OCI-LY1 (cell line): ENCODE results near the gene TCP11.

Source experiments
- H2AFZ ChIP-seq: fragments of 200-600 bp; sonication (generic), shearing (Covaris generic); 2 replicates; pipeline ENCODE4 v1.6.0; 2014; ENCODE audit warnings: antibody characterized with exemption, mild to moderate bottlenecking, low read length
- H3F3A ChIP-seq: fragments of 200-600 bp; sonication (generic), shearing (Covaris generic); 2 replicates; pipeline ENCODE4 v1.6.0; 2014; ENCODE audit warnings: mild to moderate bottlenecking, antibody characterized with exemption, low read length, moderate library complexity; ENCODE audit not compliant: insufficient read depth
- H3K27ac ChIP-seq: fragments of 200-600 bp; sonication (generic); 2 replicates; pipeline ENCODE4 v1.5.1; 2014; ENCODE audit warnings: low read length, mixed run types, mild to moderate bottlenecking, low read depth; ENCODE audit not compliant: poor library complexity, severe bottlenecking
- H3K27me3 ChIP-seq: fragments of 200-600 bp; sonication (generic); 2 replicates; pipeline ENCODE4 v1.6.0; 2014; ENCODE audit warnings: antibody characterized with exemption, mild to moderate bottlenecking, low read length, moderate library complexity; ENCODE audit not compliant: insufficient read depth
- H3K36me3 ChIP-seq: fragments of 200-600 bp; sonication (generic); 2 replicates; pipeline ENCODE4 v1.6.1; 2014; ENCODE audit warnings: mild to moderate bottlenecking, antibody characterized with exemption, low read length, moderate library complexity, mixed read lengths; ENCODE audit not compliant: insufficient read depth
- H3K4me1 ChIP-seq: fragments of 200-600 bp; sonication (generic); 2 replicates; pipeline ENCODE4 v1.5.1; 2014; ENCODE audit warnings: mild to moderate bottlenecking, low read length, moderate library complexity; ENCODE audit not compliant: insufficient read depth, severe bottlenecking
- H3K4me2 ChIP-seq: fragments of 200-600 bp; sonication (generic), shearing (Covaris generic); 2 replicates; pipeline ENCODE4 v1.6.1; 2014; ENCODE audit warnings: low read length
- H3K4me3 ChIP-seq: fragments of 200-600 bp; sonication (generic); 2 replicates; pipeline ENCODE4 v1.5.1; 2014; ENCODE audit warnings: low read length, low read depth, mild to moderate bottlenecking, mixed read lengths; ENCODE audit not compliant: poor library complexity, severe bottlenecking
- H3K79me2 ChIP-seq: fragments of 200-600 bp; shearing (Covaris generic); 2 replicates; pipeline ENCODE4 v1.6.1; 2016; ENCODE audit warnings: mixed run types, low read length, mixed read lengths; ENCODE audit not compliant: insufficient read depth
- H3K9ac ChIP-seq: fragments of 200-600 bp; sonication (generic), shearing (Covaris generic); 2 replicates; pipeline ENCODE4 v1.6.1; 2014; ENCODE audit warnings: mild to moderate bottlenecking, low read length, mixed read lengths
- H3K9me2 ChIP-seq: fragments of 200-600 bp; sonication (generic), shearing (Covaris generic); 2 replicates; pipeline ENCODE4 v1.6.1; 2014; ENCODE audit warnings: low read depth, mild to moderate bottlenecking, low read length, mixed read lengths
- H3K9me3 ChIP-seq: fragments of 200-600 bp; shearing (Covaris generic); 2 replicates; pipeline ENCODE4 v1.6.1; 2014; ENCODE audit warnings: low read length, mixed read lengths
- H4K20me1 ChIP-seq: fragments of 200-600 bp; sonication (generic), shearing (Covaris generic); 2 replicates; pipeline ENCODE4 v1.6.0; 2016; ENCODE audit warnings: mild to moderate bottlenecking, low read length; ENCODE audit not compliant: insufficient read depth
- CTCF ChIP-seq: fragments of 200-600 bp; sonication (generic), shearing (Covaris generic); IDR thresholded peaks from 2 replicates; pipeline ENCODE4 v1.5.1; 2017; ENCODE audit warnings: mild to moderate bottlenecking, antibody characterized with exemption, low read length, moderate library complexity, mixed read lengths
- EZH2 ChIP-seq: fragments of 200-600 bp; sonication (generic), shearing (Covaris generic); IDR thresholded peaks from 2 replicates; pipeline ENCODE4 v1.8.0; 2017; ENCODE audit warnings: borderline replicate concordance, mixed run types, mild to moderate bottlenecking, antibody characterized with exemption, low read length, moderate library complexity, mixed read lengths

TCP11 gene

GRCh38 chr6:35082733-35083403, 58.3 kb downstream of the TCP11 start:
- H3K4me1 ChIP-seq = no peaks in the 10 kb centered on the region
- H3K4me2 ChIP-seq = no peak overlapping the region
- H4K20me1 ChIP-seq = no peaks in the 10 kb centered on the region
- no peaks in the 10 kb centered on the region for H3K79me2 ChIP-seq
- H2AFZ ChIP-seq = no peak overlapping the region
- H3F3A ChIP-seq = no peaks in the 10 kb centered on the region
- no peaks in the 10 kb centered on the region for H3K27me3 ChIP-seq
- H3K9ac ChIP-seq = no peak overlapping the region
- no peak overlapping the region for H3K27ac ChIP-seq
- H3K9me3 ChIP-seq = no peaks in the 10 kb centered on the region
- no peak overlapping the region for H3K4me3 ChIP-seq
- H3K9me2 ChIP-seq = no peaks in the 10 kb centered on the region
- no peaks in the 10 kb centered on the region for H3K36me3 ChIP-seq
- TF ChIP-seq EZH2 (no peak), CTCF (no peak)

- Histone ChIP-seq H3K27me3 (no peaks in the 10 kb centered on the region), H3F3A (no peaks in the 10 kb centered on the region), H3K4me1 (no peaks in the 10 kb centered on the region), H2AFZ (no peak overlapping the region), H3K9ac (no peak overlapping the region), H3K4me3 (no peak overlapping the region), H3K9me2 (no peaks in the 10 kb centered on the region), H3K27ac (no peak overlapping the region), H3K9me3 (no peaks in the 10 kb centered on the region), H3K79me2 (no peaks in the 10 kb centered on the region), H4K20me1 (no peaks in the 10 kb centered on the region), H3K4me2 (no peak overlapping the region), H3K36me3 (no peaks in the 10 kb centered on the region)
- TF ChIP-seq EZH2 = no peak
- TF ChIP-seq CTCF = no peak
Observed at GRCh38 chr6:35082046-35082732, 59.0 kb downstream of the TCP11 start.

- Histone ChIP-seq H3K9ac (no peak overlapping the region), H3K79me2 (no peaks in the 10 kb centered on the region), H2AFZ (no peak overlapping the region), H3K4me3 (no peak overlapping the region), H3K36me3 (no peaks in the 10 kb centered on the region), H3K4me2 (no peak overlapping the region), H3F3A (no peaks in the 10 kb centered on the region), H3K27me3 (no peaks in the 10 kb centered on the region), H4K20me1 (no peaks in the 10 kb centered on the region), H3K27ac (no peak overlapping the region), H3K4me1 (no peaks in the 10 kb centered on the region), H3K9me2 (no peaks in the 10 kb centered on the region), H3K9me3 (no peaks in the 10 kb centered on the region)
- TF ChIP-seq CTCF (no peak), EZH2 (no peak)
Observed at GRCh38 chr6:35081426-35081851, 59.7 kb downstream of the TCP11 start.
